Eye (tissue), 1 donor: ENCODE results near the gene ACVRL1.

Source experiments
- DNase-seq: peaks from one replicate; pipeline ENCODE4 v3.0.0-alpha.2; 2015

ACVRL1 gene

GRCh38 chr12:51900323-51900889 is 6.9 kb upstream of the ACVRL1 start:
- DNase-seq, result no peak

DNA sequence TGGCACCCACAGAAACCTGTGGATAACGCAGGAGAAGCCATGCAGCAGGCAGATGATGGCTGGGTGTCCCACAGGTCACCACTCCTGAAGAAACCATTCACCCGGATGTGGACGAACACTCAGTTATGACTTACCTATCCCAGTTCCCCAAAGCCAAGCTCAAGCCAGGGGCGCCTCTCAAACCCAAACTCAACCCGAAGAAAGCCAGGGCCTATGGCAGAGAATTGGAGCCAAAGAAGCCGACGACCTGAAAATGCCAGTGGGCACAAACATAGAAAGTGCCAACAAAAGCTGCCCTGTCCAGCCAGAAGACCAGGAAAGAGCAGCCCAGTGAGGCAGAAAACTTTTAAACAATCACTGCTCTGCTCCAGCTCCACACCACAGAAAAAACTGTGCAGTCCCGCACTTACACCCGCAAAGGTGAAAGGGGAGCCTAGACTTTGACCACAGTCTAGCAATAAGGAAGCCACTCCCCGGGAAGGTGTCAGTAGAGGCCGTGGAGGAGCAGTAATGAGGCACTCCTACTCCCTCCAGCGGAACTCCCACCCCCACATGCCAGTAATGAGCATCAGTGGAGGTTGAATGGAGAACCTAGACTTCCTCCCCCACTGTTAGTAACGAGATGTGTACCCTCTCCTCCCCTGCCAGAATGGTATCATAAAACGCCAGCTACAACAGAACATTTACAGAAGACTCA is 6.0 kb upstream of the ACVRL1 start:
- no peak for DNase-seq

GRCh38 chr12:51901881-51902280 is 5.4 kb upstream of the ACVRL1 start:
- no peak for DNase-seq

DNA sequence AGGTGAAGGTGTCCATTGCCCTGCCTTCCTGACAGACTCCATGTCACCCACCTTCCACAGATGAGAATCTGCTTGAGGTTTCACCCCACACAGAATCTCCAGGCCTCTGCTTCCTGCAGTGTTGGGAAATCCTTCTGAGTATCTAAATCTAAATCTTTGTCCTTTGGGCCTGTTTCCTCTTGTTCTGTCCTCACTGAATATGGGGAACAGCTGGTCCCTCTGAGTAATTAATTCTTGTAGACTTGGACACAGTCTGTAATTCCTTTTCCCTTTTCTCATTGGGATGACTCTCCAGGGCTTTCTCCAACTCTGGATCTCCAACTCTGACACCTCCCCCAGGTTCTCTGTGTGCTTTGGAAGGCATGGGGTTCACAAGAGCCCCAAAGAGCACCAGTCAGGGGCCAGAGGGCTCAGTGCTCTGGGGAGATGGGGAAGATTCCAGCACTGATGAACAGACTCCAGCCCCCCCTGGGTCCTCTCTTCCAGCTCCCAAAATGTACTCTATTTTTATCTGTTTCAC is 2.3 kb upstream of the ACVRL1 start:
- DNase-seq, result no peak

GRCh38 chr12:51905471-51906429 is 1.6 kb upstream of the ACVRL1 start:
- DNase-seq, result peak; percentile 63

DNA sequence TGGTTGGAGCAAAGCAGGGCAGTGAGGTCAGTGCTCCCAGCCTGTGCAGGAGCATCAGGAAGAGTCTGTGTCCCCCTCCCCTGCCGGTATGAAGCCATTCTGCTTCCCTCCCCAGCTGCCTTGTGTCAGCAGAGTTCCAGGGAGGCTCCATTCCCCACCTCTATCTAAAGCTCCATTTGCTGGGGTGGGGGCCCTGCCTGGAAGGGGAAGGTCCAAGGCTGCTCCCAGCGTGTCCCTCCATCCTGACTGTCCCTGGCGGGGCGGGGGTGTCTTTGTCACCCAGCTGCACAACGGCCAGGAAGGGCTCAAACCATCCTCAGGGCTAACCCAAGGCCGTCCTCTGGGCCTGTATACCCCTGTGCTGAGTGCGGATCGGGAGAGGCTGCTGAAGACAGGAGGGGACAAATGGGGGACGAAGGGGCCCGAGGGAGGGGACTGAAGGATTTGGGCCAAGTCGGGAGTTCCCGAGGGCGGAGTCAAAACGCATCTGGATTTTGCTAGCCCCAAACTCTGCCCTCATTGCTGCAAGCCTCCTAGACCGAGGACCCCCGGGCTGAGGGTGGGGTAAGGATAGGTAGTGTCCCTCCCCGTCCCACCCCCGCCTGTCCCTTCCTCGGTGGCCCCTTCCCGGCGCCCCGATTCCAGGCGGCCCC is 748 bp upstream of the ACVRL1 start:
- DNase-seq, result peak; percentile 45

- DNase-seq, result no peak
Observed at GRCh38 chr12:51907856-51908425, 637 bp downstream of the ACVRL1 start.

DNA sequence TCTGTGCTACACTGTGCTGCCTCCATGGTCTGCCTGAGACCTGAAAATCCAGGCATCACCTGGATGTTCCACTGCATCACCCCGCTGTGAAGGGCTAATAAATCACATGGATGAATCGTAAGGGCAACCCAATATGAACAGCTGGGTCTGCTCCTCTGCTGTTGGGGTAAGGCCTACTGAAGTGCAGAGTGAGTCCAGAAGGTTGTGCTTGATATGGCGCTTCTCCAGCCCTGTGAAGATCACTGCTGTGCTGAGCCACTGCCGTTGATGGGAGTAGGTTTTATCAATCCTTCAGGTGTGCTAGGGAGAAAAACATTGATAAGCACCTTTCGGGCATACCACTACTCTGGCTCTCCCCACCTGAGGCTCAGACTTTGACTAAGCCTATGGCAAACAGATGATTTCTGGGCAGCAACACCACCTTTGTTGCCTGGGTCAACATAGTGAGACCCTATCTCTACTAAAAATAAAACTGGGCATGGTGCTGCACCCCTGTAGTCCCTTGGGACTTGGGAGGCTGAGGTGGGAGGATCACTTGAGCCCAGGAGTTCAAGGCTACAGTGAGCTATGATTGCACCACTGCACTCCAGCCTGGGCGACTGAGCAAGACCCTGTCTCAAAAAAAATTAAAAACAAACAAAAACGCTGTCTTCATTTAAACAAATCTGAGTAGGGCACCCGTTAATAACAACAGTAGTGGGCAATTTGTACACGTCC is 1.7 kb downstream of the ACVRL1 start:
- no peak for DNase-seq

DNA sequence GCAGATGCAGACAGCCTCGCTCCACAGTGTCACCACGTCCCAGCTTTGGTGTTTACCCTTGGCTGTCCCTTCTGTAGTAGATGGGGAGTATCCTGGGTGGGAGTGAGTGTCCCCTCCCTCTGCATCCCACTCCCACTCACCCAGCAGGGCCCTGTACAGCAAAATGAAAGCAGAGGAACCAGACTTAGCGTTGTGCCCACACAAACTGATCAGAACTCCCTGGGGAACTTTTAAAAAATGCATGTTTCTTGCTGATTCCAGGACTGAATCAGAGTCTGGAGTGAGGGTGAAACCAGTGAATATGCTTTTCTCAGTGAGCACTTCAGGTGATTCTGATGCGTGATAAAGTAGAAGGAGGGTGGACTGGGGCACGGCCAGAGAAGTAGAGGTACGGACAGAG is 2.9 kb downstream of the ACVRL1 start:
- DNase-seq, result no peak

GRCh38 chr12:51910691-51911090 is 3.4 kb downstream of the ACVRL1 start:
- DNase-seq, result peak; percentile 24

GRCh38 chr12:51911307-51911706 is 4.0 kb downstream of the ACVRL1 start:
- no peak for DNase-seq

DNA sequence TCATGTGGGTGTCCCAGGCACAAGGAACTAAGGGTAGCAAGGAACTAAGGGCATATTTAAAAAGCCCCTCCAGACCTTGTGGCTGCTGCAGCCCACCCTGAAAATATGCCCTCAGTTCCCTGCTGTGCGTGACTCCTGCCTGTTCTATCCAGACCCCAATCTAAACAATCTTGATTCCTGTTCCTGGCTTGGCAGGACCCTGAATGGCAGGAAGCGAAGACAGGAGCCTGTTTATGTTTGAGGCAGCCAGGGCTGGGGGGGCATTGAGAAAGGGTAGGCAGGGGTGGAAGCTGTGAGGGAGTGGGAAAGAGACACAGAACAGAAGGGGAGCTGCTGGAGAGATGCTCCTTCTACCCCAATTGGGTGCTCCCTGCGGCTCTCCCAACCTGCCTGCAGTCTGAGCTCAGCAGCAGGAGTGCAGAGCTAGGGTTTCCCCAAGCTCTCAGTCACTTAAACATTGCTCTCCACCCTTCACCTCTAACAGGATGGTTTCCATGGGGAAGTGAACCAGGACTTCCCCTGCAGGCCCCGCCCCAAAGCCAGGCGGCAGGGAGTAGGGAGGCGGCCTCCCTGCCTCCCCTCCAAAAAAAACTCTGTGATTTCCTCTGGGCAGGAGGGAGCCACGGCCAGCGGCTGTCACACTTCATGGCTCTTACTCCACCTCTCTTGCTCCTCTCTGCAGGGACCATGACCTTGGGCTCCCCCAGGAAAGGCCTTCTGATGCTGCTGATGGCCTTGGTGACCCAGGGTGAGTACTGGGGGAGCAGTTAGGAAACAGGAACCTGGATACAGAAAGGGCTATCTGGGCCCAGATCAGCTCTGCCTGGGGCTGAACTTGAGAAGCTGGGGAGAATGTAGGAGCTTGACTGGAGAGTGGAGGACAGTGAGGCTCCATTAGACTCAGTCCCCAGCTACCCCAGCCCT is 4.7 kb downstream of the ACVRL1 start:
- DNase-seq, result no peak

DNA sequence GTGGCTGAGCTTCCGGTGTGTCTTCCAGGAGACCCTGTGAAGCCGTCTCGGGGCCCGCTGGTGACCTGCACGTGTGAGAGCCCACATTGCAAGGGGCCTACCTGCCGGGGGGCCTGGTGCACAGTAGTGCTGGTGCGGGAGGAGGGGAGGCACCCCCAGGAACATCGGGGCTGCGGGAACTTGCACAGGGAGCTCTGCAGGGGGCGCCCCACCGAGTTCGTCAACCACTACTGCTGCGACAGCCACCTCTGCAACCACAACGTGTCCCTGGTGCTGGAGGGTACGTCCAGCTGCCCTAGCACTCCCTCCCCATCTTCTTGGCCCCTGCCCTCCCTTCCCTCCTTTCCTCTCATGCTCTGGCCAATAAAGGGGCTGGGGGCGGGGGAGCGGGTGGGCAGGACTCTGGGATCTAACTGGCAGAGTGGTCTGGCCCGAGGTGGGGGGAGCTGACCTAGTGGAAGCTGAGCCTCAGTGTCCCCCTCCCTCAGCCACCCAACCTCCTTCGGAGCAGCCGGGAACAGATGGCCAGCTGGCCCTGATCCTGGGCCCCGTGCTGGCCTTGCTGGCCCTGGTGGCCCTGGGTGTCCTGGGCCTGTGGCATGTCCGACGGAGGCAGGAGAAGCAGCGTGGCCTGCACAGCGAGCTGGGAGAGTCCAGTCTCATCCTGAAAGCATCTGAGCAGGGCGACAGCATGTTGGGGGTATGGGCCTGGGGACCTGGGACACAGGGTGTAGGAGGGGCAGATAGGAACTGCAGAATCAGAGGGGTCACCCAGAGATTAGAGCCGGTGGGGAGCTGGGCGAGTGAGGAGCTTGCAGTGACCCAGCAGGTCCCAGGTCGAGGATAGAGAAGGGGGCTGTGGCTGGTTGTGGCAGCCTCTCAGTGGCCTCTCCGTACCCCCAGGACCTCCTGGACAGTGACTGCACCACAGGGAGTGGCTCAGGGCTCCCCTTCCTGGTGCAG is 6.0 kb downstream of the ACVRL1 start:
- no peak for DNase-seq

- DNase-seq, result no peak
Observed at GRCh38 chr12:51914034-51914923, 7.0 kb downstream of the ACVRL1 start.

- no peak for DNase-seq
Observed at GRCh38 chr12:51915003-51915625, 7.8 kb downstream of the ACVRL1 start.

DNA sequence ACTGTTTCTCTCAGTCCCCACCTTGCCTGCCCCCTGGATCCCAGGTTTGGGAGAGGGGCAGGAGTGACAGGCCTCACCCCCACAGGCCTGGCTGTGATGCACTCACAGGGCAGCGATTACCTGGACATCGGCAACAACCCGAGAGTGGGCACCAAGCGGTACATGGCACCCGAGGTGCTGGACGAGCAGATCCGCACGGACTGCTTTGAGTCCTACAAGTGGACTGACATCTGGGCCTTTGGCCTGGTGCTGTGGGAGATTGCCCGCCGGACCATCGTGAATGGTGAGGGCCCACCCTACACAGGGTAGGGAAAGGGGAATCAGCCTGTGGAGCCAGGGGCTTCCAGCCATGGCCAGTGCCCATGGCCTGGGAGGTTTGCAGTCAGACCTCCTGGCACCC is 8.6 kb downstream of the ACVRL1 start:
- no peak for DNase-seq

DNA sequence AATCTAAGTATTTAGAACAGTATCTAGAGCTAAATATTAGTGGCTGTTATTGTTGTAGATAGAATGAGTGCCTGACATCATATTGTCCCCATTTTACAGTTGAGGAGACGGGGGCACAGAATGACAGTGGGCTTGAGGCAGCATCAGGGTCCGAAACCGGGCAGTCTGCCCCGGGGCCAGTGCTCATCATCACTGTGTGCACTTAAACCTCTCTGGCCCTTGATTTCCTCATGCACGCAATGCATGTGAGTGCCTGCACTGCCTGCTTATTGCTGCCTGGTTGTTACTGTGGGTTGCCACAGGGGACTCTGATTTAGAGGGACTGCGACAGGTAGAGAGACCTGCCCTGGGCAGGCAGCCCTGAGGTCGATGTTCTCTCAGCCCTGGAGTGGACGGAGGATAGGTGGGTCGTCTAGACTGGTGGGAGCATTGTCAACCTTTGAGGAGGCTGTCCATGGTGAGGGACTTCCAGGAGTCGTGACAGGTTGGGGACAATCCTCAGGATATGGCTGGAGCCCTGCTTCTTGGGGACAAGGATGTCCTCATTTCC is 9.8 kb downstream of the ACVRL1 start:
- DNase-seq, result no peak
